ENCODE results near the gene APOO.

DNA sequence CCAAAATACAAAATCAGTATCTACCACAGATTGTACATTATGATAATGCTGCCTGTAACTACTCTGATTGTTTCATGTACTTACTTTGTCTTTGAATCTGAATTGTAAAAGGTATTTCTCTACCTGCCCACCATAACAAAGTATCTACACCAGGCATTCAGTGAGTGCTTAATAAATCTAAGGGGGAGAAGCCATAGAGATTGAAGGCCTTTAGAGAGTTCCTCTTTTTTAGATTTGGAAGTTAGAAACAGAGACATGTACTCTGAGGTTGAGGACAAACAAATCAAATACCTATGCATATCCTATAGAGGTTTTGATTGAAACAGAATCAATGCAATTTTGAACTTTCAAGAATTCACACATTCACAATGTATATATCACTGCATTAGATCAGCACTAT lies 82.1 kb downstream of the APOO start:
- TF ChIP-seq MIER3 (CRISPR knock-in tag; IDR thresholded peaks at IDR 0.05; ENCODE audit: borderline replicate concordance), result no peak
- TF ChIP-seq PRDM4 (CRISPR knock-in tag; IDR thresholded peaks at IDR 0.05; ENCODE audit: borderline replicate concordance), result no peak
- no peak for TF ChIP-seq ZFP41 (CRISPR knock-in tag; IDR thresholded peaks at IDR 0.05; ENCODE audit: borderline replicate concordance)
- no peak for TF ChIP-seq RNF219 (CRISPR knock-in tag; IDR thresholded peaks at IDR 0.05)
- TF ChIP-seq MXI1 (IDR thresholded peaks at IDR 0.05; ENCODE audit: borderline replicate concordance, low read depth, low read length), result no peak
- TF ChIP-seq REST (IDR thresholded peaks at IDR 0.05; ENCODE audit: borderline replicate concordance in 1 of 2, low read depth in 1 of 2, low read length in 2 of 2), result no peak
- TF ChIP-seq CTCF (CRISPR knock-in tag; IDR thresholded peaks at IDR 0.05), result no peak
- TF ChIP-seq CCAR2 (optimal IDR thresholded peaks at IDR 0.05; ENCODE audit: low read depth, low read length), result no peak
- no peak for TF ChIP-seq ZUFSP (CRISPR knock-in tag; IDR thresholded peaks at IDR 0.05; ENCODE audit: borderline replicate concordance)
- TF ChIP-seq, protein P1, sequence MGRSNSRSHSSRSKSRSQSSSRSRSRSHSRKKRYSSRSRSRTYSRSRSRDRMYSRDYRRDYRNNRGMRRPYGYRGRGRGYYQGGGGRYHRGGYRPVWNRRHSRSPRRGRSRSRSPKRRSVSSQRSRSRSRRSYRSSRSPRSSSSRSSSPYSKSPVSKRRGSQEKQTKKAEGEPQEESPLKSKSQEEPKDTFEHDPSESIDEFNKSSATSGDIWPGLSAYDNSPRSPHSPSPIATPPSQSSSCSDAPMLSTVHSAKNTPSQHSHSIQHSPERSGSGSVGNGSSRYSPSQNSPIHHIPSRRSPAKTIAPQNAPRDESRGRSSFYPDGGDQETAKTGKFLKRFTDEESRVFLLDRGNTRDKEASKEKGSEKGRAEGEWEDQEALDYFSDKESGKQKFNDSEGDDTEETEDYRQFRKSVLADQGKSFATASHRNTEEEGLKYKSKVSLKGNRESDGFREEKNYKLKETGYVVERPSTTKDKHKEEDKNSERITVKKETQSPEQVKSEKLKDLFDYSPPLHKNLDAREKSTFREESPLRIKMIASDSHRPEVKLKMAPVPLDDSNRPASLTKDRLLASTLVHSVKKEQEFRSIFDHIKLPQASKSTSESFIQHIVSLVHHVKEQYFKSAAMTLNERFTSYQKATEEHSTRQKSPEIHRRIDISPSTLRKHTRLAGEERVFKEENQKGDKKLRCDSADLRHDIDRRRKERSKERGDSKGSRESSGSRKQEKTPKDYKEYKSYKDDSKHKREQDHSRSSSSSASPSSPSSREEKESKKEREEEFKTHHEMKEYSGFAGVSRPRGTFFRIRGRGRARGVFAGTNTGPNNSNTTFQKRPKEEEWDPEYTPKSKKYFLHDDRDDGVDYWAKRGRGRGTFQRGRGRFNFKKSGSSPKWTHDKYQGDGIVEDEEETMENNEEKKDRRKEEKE (IDR thresholded peaks at IDR 0.05), result no peak
- no peak for TF ChIP-seq MAFK (conservative IDR thresholded peaks at IDR 0.05 in 1 of 2, IDR thresholded peaks at IDR 0.05 in 1 of 2; ENCODE audit: low read length in 2 of 2)
